Measurements from ENCODE around the gene RASAL2.

Gene RASAL2

DNA sequence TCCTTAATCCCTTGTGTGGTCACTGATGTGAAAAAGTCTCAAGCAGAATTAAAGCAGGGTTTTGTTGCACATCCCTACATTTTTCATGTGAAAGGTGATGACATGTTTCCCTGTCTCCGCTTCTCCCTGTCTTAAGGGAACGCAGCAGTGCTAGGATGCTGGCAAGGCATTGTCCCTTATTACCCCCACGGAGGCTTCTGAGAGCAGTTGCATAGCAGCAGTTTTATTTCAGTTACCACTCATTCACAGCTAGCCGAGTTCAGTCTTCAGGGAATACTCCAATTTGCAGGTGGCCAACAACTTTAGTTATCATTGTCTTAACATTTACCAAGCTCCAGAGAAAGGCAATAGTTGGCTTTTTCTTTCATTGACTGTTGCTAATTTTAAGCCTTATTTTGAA lies 313.8 kb downstream of the RASAL2 start:
- no peak for DNase-seq

- no peak for DNase-seq
These were observed 315.0 kb downstream of the RASAL2 start for GRCh38 chr1:178408871-178409270.

DNA sequence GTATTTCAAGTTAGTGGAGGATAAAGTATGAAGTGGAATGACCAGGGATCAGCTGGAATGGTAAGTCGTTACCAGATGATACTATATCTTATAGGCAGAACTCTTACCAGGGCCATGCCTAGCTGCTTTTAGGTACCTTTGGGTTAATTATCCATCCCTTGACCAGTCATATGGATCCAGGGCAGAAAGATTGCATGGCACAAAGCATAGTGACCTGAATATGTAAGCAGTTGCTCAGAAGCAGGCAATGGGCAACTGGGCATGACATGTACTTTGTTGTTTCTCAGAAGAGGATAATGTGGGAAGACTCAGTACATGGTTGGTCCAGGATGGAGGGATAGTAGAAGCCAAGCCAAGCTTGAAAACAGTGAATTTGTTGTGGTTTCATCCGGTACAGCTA lies 315.6 kb downstream of the RASAL2 start:
- no peak for DNase-seq

- no peak for DNase-seq
These were observed 318.0 kb downstream of the RASAL2 start for GRCh38 chr1:178411756-178412399.

- DNase-seq = no peak
These were observed 318.5 kb downstream of the RASAL2 start for GRCh38 chr1:178412400-178412770.

DNA sequence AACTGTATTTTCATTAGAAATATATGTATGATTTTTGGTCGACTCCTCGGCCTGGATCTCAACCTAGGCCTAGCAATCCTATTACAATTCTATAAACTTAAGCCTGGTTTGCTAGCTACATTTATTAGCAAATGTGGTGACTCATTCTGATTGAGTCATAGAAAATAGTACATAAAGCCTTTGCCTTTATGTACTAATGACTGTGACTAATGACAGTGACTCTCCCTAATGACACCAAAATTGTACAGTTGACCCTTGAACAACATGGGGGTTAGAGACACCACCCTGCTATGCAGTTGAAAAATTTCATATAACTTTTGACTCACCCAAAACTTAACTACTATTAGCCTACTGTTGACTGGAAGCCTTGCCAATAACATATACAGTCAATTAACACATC lies 324.0 kb downstream of the RASAL2 start:
- DNase-seq = peak; percentile 10

DNA sequence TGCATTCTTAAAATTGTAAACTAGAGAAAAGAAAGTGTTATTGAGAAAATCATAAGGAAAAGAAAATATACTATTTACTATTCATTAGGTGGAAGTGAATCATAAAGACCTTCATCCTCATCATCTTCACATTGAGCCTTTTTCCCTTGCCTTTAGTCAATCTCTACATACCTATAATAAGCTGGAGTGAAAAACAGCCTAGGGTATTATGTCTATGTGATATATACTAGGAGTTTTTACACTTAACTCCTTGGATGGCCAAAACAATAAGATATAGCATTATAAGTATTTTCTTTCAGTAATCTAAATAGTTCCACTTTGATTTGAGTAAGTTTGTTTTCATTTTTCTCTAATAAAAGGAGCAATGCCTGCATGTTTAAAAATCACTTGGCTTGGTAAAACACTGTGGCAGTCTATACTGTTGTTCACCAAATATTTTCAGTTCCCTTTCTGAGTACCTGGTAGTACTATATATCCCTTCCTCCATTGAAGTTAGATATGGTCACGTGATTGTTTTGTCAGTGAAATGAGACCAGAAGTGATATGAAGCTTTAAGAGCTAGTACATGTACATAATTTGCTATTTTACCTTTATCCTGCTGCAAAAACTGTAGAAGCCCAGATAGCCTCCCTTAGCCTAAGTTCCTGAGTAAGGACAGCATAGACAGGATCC lies 324.5 kb downstream of the RASAL2 start:
- DNase-seq = no peak

- DNase-seq = no peak
These were observed 340.5 kb downstream of the RASAL2 start for GRCh38 chr1:178434360-178434759.

DNA sequence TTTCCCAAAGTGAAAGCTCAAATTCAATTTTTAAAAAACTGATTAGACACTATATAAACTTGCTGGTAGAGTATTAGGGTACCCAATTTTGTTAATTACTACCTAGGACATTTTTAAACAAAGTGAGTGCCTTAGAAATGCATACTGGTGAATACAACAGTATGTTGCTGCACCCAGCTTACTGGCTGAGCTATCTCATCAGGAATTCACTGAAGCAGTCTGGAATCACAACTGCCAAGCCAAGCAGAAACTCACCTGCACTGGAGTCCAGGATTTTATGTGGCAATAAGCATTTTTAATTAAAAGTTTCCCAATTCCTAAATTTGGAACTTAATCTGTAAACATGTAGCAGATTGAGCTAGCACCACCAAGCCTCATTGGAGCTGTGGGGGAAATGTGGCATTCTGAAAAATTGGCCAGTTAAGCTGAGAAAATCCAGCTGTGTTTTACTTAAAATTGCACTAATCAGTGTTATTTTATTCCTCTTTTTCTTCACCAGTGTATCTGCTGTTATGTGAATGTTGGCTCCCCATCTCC lies 341.1 kb downstream of the RASAL2 start:
- DNase-seq = no peak

- DNase-seq = no peak
These were observed 343.0 kb downstream of the RASAL2 start for GRCh38 chr1:178436899-178437298.

DNA sequence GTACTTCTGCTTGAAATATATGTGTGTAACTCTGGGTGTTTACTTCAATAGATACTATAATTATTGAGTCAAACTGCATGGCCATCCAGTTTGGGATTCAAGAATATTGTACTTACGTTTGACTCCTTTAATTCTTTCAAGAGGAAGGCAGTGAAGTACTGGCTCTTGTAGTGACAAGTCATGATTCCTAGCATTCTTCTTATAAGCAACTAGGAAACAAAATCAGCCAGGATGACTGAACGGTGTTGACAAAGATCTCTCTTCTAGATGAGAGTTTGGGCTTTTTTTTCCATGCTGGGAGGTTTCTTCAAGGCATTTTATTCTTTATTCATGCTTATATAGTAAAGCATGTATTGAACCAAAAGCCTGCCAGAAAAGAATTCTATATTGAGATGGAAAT lies 344.5 kb downstream of the RASAL2 start:
- no peak for DNase-seq

GRCh38 chr1:178442925-178443324 lies 349.0 kb downstream of the RASAL2 start:
- no peak for DNase-seq

GRCh38 chr1:178450871-178451270 lies 357.0 kb downstream of the RASAL2 start:
- DNase-seq = no peak

- DNase-seq = no peak
These were observed 357.6 kb downstream of the RASAL2 start for GRCh38 chr1:178451529-178451928.

DNA sequence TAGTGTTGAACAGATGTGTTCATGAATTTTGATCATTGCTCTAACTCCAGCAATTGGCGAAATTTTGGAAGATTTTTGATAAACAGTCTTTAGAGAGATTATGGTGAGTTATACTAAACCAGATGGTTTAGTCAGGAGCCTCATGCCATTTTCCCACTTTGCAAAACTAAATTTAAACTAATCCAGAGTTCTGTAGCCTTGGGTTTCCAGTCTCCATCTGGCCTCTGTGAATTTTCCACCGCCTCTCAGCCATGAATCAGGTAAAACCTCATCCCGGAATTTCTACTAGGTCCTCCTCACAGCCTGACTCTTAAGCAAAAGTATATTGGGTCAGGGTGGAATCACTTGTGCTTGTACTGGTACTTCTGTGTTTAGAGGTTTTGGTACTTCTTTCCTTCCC lies 358.1 kb downstream of the RASAL2 start:
- no peak for DNase-seq

DNA sequence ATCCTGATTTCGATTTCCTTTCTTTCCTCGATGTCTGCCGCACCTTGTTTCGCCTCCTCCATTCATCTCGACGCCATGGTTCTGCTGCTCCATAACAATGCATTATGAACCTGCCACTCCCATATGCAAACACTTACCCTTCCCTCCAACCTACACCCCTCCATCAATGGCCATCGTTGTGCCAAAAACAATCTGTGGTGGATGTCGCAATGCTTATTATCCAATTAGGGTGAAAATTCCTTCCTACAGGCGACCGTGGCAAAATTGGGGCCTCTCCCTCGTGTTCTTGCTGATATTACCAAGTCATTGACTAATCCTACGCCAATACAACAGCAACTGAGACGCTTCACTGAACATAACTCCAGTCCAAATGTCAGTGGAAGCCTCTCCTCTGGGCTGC lies 362.6 kb downstream of the RASAL2 start:
- no peak for DNase-seq

- DNase-seq = no peak
These were observed 363.7 kb downstream of the RASAL2 start for GRCh38 chr1:178457651-178458050.

DNA sequence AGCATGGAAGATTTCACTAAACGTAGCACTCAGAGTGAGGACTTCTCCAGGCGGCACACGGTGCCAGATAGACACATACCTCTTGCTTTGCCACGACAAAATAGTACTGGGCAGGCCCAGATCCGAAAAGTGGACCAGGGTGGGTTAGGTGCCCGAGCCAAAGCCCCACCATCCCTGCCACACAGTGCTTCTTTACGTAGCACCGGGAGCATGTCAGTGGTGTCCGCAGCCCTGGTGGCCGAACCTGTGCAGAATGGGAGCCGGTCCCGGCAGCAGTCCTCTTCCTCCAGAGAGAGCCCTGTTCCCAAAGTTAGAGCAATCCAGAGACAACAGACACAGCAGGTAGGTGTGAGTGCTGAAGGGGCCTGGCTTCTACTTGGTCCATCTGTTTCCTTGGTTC lies 364.3 kb downstream of the RASAL2 start:
- no peak for DNase-seq

DNA sequence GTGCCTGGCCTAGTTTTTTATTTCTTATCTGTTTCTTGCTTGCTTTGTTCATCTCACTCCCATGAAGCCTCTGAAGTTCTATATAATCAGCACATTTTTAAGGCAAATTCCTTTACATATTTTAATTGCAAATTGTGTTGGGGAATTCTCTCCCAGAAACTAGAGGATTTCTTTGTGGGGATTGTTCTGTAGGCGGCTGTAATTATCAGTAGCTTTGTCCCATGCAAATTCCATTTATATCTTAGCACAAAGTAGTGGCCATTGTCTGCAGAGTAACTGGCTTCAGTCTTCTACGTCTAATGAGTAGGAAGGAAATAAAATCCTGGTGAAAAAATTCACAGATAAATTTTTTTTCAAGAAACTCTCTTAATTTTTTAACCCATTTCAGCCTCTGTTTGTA lies 367.2 kb downstream of the RASAL2 start:
- no peak for DNase-seq

GRCh38 chr1:178461701-178462100 lies 367.8 kb downstream of the RASAL2 start:
- no peak for DNase-seq

GRCh38 chr1:178464141-178464540 lies 370.2 kb downstream of the RASAL2 start:
- DNase-seq = no peak

DNA sequence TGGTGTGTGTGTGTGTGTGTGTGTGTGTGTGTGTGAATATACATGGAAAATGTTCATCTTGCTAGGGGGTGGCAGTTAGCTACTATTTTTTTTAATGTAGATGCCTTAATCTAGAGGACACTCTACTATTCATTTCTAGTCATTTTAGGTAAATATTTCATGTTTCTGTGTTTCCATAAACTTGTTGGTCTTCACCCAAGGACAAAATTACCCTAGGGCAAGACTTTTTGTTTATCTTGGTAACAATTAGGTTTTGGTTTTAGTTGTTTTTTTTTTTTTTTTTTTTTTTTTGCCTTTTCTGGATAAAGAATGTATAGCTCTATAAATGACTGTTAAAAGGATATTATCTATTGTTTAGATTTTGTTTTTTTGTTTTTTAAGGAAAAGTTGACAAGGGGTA lies 370.7 kb downstream of the RASAL2 start:
- DNase-seq = no peak

DNA sequence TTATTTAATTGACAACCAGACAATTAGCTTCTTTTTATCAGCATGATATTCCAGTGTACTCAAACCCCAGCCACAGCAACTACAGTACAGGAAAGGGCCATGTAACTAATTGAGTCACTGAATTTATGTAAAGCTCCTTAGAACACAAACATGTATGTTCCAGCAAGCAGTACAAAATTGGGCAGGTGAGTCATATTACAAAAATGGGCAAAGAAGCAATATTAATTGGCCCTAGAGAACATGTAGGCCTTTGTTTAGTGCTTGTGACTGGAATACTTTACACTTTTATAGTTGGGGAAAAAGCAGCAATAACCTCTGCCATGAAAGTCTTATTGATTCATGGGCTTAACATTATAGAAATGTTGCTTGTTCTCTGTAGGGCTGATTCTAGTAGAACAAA lies 371.1 kb downstream of the RASAL2 start:
- no peak for DNase-seq

GRCh38 chr1:178467837-178468236 lies 373.9 kb downstream of the RASAL2 start:
- DNase-seq = no peak

DNA sequence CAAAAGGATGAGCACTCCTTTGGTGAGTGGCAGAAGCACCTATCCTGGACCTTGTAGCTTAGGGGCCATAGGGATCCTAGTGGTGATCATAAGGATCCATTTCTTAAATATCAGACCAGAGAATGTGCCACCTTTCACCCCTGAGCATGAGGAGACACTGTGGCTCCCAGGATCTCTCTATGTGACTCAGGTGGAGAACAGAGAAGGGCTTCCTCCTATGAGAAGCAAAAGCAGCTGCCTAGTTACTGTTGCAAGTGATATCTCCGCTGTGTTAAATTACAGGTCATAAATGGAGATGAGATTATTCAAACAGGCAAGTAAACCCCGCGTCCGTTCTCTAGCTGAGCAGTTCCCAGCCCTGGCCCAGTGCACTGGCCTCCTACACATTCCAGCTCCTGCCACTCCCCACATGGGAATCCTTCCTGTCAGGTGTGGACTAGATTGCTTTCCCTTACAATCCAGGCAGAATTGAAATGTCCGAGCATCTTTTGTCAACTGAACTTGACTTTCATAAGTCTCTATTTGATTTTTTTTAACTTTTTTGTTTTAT lies 376.6 kb downstream of the RASAL2 start:
- no peak for DNase-seq

All from amniotic stem cell (primary cell).